Transverse colon (tissue), 4 donors: ENCODE measurements around the gene TNFRSF14. TPM values are rescaled to one million over a fixed set of nuclear protein-coding genes. Genes with fewer than 3 reads are reported as not detected.

Experiments
- DNase-seq: peaks from one replicate; pipeline ENCODE4 v3.0.0-alpha.2; 2019
- H3K27ac ChIP-seq, 4 donors: fragments of 200-600 bp; sonication (generic); 2 replicates each; pipeline ENCODE4 v1.5.1; 2016 to 2018; ENCODE audit warnings: inconsistent platforms in 4 of 4
- H3K27me3 ChIP-seq: fragments of 200-600 bp; sonication (generic); 2 replicates; pipeline ENCODE4 v1.5.1; 2017; ENCODE audit warnings: inconsistent platforms
- H3K36me3 ChIP-seq, 4 donors: fragments of 200-600 bp; sonication (generic); 2 replicates each; pipeline ENCODE4 v1.5.1; 2017 to 2019; ENCODE audit warnings: inconsistent platforms in 4 of 4
- H3K4me1 ChIP-seq, 4 donors: fragments of 200-600 bp; sonication (generic); 2 replicates each; pipeline ENCODE4 v1.5.1; 2017 to 2020; ENCODE audit warnings: inconsistent platforms in 4 of 4
- H3K4me3 ChIP-seq, 4 donors: fragments of 200-600 bp; sonication (generic); 1 replicate in 1 of 4; 2 replicates in 3 of 4; pipeline versions ENCODE4 v1.5.1 to v1.6.1; 2017 to 2019; ENCODE audit warnings: inconsistent platforms in 4 of 4
- H3K9me3 ChIP-seq, 2 donors: fragments of 200-600 bp; sonication (generic); 2 replicates each; pipeline ENCODE4 v1.5.1; 2017 to 2019; ENCODE audit warnings: inconsistent platforms in 2 of 2
- EP300 ChIP-seq: sonication (generic); formaldehyde crosslinking; IDR thresholded peaks from one replicate; pipeline ENCODE4 v1.6.1; 2017; ENCODE audit warnings: antibody characterized with exemption, low read depth
- POLR2A ChIP-seq: fragments of 450-650 bp; IDR thresholded peaks from one replicate; pipeline ENCODE4 v1.6.1; 2016; ENCODE audit warnings: antibody characterized with exemption, mild to moderate bottlenecking, moderate library complexity
- POLR2AphosphoS5 ChIP-seq, 3 donors: sonication (generic); formaldehyde crosslinking; IDR thresholded peaks; one replicate each; pipeline ENCODE4 v1.6.1; 2016; ENCODE audit warnings: antibody characterized with exemption in 3 of 3
- WGBS, 2 donors: methylation state at CpG; one replicate each; pipeline ENCODE4 v1.1.5; 2018; ENCODE audit warnings: low coverage in 1 of 2; 5-methylcytosine and 5-hydroxymethylcytosine counted together
- in situ Hi-C, 4 donors: fragments of 200-750 bp; cut with MboI; loops; one replicate each; pipeline versions ENCODE4 v1.15.0 to v1.15.1; 2017; ENCODE audit warnings: low sequenced_read_pairs in 3 of 4, low pct_ligation_motif_present in 1 of 4, low pct_unique_long_range_greater_than_20kb in 1 of 4
- intact Hi-C: fragments of 100-400 bp; cut with DNase I; formaldehyde crosslinking; loops from one replicate; pipeline ENCODE4 v1.15.1; 2023; ENCODE audit warnings: low total_unique reads
- total RNA-seq, 4 donors: library from RNA; depleted of rRNA; stranded (reverse); fragments of >200 nt; gene quantifications; one replicate each; pipeline ENCODE4 v1.1.0, GENCODE V29; 2016
- TF ChIP-seq, protein P1 (sequence below), 5 experiments: fragments of 200-600 bp in 3 of 5; fragments of 450-650 bp in 2 of 5; sonication (generic) in 3 of 5; IDR thresholded peaks; 1 replicate in 2 of 5; 2 replicates in 3 of 5; pipeline ENCODE4 v1.5.1; 2016 to 2017; ENCODE audit warnings: antibody characterized with exemption in 5 of 5, inconsistent platforms in 3 of 5, mild to moderate bottlenecking in 2 of 5, moderate library complexity in 1 of 5

TNFRSF14 gene
- total RNA-seq, 4 donors from 2014 or later = 178 to 758 (median 278) TPM

DNA sequence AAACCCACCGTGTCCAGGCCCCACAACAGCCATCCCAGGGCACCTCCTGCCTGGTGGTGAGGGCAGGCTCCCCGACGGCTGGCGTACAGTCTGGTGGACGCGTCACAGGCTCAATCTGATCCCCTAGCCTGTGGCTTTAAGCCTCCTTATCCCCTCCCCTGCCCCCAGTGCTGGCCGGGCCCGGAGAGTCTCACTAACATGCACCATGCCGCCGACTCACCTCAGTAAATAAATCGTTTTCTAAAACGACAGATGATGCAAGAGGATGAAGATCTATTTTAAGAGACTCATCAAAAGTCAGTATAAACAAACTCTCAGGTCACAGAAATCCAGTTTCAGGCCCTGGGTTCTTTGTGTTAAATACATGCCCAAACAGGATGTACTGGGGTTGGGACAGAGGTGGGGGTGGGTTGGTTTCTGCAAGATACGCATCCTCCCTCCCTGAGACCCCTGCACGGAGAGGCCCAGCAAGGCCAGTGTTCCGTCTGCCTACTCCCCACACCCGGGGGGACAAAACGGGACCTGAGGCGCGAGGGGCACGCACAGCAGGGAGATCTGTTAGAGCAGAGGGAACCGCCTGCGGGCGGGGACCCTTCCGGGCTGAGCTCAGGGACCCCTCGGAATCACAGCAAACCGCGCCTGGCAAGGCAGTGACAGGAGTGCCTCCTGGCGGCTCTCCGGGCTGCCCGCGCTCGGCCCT lies 32.8 kb upstream of the TNFRSF14 start:
- Histone ChIP-seq H3K4me1 (peaks cover 22 to 41% (median 31%) of the 10 kb centered on the region in 4 donors), H3K36me3 (peaks cover 0 to 33% (median 16%) of the 10 kb centered on the region in 4 donors), H3K4me3 (peak overlapping the region in 1 of 4 donors; percentile 12), H3K27me3 (no peaks in the 10 kb centered on the region), H3K27ac (no peak overlapping the region), H3K9me3 (no peaks in the 10 kb centered on the region)
- 72% methylated on average over 32 of the region's 32 CpGs; no CpG with 5 or more reads in 1 of the 2 donors for WGBS, 2 donors
- intact Hi-C loops (no loop called here), in situ Hi-C loops (no loop called here)
- no peak for DNase-seq
- TF ChIP-seq POLR2AphosphoS5 (IDR thresholded peaks at IDR 0.05) = no peak
- no peak for TF ChIP-seq POLR2A
- TF ChIP-seq, protein P1, sequence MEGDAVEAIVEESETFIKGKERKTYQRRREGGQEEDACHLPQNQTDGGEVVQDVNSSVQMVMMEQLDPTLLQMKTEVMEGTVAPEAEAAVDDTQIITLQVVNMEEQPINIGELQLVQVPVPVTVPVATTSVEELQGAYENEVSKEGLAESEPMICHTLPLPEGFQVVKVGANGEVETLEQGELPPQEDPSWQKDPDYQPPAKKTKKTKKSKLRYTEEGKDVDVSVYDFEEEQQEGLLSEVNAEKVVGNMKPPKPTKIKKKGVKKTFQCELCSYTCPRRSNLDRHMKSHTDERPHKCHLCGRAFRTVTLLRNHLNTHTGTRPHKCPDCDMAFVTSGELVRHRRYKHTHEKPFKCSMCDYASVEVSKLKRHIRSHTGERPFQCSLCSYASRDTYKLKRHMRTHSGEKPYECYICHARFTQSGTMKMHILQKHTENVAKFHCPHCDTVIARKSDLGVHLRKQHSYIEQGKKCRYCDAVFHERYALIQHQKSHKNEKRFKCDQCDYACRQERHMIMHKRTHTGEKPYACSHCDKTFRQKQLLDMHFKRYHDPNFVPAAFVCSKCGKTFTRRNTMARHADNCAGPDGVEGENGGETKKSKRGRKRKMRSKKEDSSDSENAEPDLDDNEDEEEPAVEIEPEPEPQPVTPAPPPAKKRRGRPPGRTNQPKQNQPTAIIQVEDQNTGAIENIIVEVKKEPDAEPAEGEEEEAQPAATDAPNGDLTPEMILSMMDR (IDR thresholded peaks at IDR 0.05) = no peak
- no peak for TF ChIP-seq EP300

DNA sequence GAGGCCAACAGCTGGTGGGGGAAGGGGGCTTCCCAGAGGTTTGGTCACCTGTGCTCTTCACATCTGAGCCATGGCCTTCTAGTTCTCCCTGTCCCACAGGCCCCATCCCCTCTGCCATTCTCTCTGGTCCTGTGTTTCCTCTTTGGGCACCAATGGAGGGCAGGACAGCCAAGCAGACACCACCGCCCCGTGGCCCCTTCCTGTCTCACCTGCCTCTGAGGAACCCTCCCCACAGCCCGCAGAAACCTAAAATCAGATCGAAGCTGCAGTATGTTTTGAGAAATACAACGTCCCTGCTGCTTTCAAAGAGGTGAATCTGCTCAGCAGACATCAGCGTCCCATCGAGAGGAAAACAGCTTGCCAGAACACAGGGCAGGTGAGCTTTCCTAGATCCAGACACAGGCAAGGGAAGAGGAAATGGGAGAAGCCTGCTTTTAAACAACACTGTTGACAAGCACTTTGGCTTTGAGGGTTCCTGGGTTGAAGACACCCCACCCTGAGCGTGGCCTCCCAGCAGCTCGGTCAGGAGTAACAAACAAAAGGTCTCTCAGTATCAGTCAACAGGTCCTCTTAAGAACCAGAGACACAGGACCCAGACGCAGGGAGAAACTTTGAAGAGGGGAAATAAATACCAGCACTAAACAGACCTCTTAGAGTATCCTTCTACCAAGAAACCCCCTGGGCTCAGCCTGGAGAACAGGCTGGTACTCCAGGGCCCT lies 32.1 kb upstream of the TNFRSF14 start:
- TF ChIP-seq POLR2A (no peak), EP300 (no peak), POLR2AphosphoS5 (IDR thresholded peaks at IDR 0.05) (no peak)
- TF ChIP-seq, protein P1 (IDR thresholded peaks at IDR 0.05) = no peak
- no peaks in the 10 kb centered on the region for H3K9me3 ChIP-seq
- intact Hi-C loops = loop anchor here (1.0 kb wide), 1 partner anchor 111 kb away; no protein-coding TSS in a partner anchor
- peak; percentile 35 for DNase-seq
- no peaks in the 10 kb centered on the region for H3K27me3 ChIP-seq
- peak overlapping the region in 1 of 4 donors; percentile 12 for H3K4me3 ChIP-seq
- in situ Hi-C loops = no loop called here
- H3K27ac ChIP-seq = no peak overlapping the region
- 77% methylated on average over 10 of the region's 10 CpGs; no CpG with 5 or more reads in 1 of the 2 donors for WGBS, 2 donors
- peaks cover 0 to 26% (median 13%) of the 10 kb centered on the region in 4 donors for H3K36me3 ChIP-seq
- H3K4me1 ChIP-seq = peaks cover 29 to 48% (median 38%) of the 10 kb centered on the region in 4 donors

DNA sequence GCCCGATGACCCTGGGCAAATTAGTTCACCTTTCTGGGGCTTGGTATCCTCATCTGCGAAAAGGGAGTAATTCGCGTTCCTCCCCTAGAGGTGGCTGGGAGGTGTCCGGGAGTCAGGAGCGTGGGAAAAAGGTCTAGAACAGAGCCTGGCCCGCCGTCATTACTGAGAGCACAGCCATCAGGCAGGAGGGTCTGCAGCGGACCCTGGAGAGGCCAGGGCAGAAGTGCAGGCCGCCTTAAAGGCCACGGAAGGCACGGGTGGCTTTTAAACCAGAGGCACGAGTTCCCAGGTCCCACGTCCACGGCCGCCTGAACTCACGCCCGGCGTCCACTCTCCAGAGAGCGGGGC lies 30.6 kb upstream of the TNFRSF14 start:
- DNase-seq = no peak
- Histone ChIP-seq H3K27me3 (peaks cover 9% of the 10 kb centered on the region), H3K4me1 (peaks cover 37 to 59% (median 49%) of the 10 kb centered on the region in 4 donors), H3K9me3 (no peaks in the 10 kb centered on the region), H3K27ac (peak overlapping the region; percentile 73 to 86 (median 78)), H3K36me3 (peaks cover 0 to 11% (median 5%) of the 10 kb centered on the region in 4 donors), H3K4me3 (peak overlapping the region; percentile 64 to 94 (median 90))
- no peak for TF ChIP-seq POLR2A
- TF ChIP-seq, protein P1 (IDR thresholded peaks at IDR 0.05) = no peak
- no peak for TF ChIP-seq EP300
- no peak for TF ChIP-seq POLR2AphosphoS5 (IDR thresholded peaks at IDR 0.05)
- intact Hi-C loops = no loop called here
- WGBS, 2 donors = 2% methylated on average over 20 of the region's 20 CpGs; no CpG with 5 or more reads in 1 of the 2 donors
- in situ Hi-C loops = loop anchor here in 1 of 4 donors (25.0 kb wide), 1 partner anchor 338 kb away; the partner anchor contains the start of gene FAAP20
